ENCODE data around the gene CNN1. TPM values are rescaled to one million over a fixed set of nuclear protein-coding genes. Genes with fewer than 3 reads are reported as not detected.

The CNN1 gene
- total and polyA plus RNA-seq, 9 of the 15 experiments (the other 6 are each of a cell fraction or from before 2014, with no cell fraction given): 0.23 to 10.6 (median 5.2) TPM

GRCh38 chr19:11528551-11529341, 9.9 kb upstream of the CNN1 start, which contains the start of gene ECSIT (continued):
- TF ChIP-seq NFRKB (IDR thresholded peaks at IDR 0.05; ENCODE audit: low read depth) (0 out of 2 replicates have a peak, but pooled peaks have one; percentile 83), TCF7L2 (IDR thresholded peaks at IDR 0.05; ENCODE audit: low read depth, low read length) (peak; percentile 76), ZBTB5 (IDR thresholded peaks at IDR 0.05) (no peak), ZNF174 (CRISPR knock-in tag; IDR thresholded peaks at IDR 0.05) (no peak), SUPT5H (IDR thresholded peaks at IDR 0.05) (peak; percentile 79), CREB1 (IDR thresholded peaks at IDR 0.05) (peak; percentile 18; the same call in 1 of the 2 replicates), CREB1 (CRISPR knock-in tag; IDR thresholded peaks at IDR 0.05) (peak; percentile 62), ARHGAP35 (IDR thresholded peaks at IDR 0.05; ENCODE audit: partially characterized antibody) (no peak), SMARCE1 (IDR thresholded peaks at IDR 0.05) (0 out of 2 replicates have a peak, but pooled peaks have one; percentile 38), CREBBP (IDR thresholded peaks at IDR 0.05; ENCODE audit: low read depth, low read length) (no peak), IRF1 (CRISPR knock-in tag; IDR thresholded peaks at IDR 0.05; ENCODE audit: borderline replicate concordance) (peak; percentile 59; the same call in 1 of the 2 replicates), MIER1 (IDR thresholded peaks at IDR 0.05; ENCODE audit: low read depth) (peak; percentile 96), SIX5 (IDR thresholded peaks at IDR 0.05; ENCODE audit: borderline replicate concordance in 1 of 2, insufficient read depth in 1 of 2, low read depth in 1 of 2, low read length in 2 of 2) (peak in 1 of 2 experiments; percentile 5; a peak in 1 of 4 replicates), BRF1 (IDR thresholded peaks at IDR 0.05; ENCODE audit: borderline replicate concordance, extremely low read depth, insufficient read length) (no peak), RAD21 (CRISPR knock-in tag; conservative IDR thresholded peaks at IDR 0.05 in 1 of 2, IDR thresholded peaks at IDR 0.05 in 1 of 2) (no peak), ZNF639 (CRISPR knock-in tag; conservative IDR thresholded peaks at IDR 0.05 in 1 of 2, IDR thresholded peaks at IDR 0.05 in 1 of 2) (peak in 1 of 2 experiments; percentile 88; a peak in 2 of 4 replicates), SMAD4 (CRISPR knock-in tag; conservative IDR thresholded peaks at IDR 0.05) (peak; percentile 64; the same call in 1 of the 2 replicates), RCOR1 (IDR thresholded peaks at IDR 0.05; ENCODE audit: borderline replicate concordance in 1 of 2, low read depth in 2 of 2, low read length in 2 of 2) (peak in 1 of 2 experiments; percentile 51; a peak in 1 of 4 replicates), EP400 (IDR thresholded peaks at IDR 0.05) (peak; percentile 93), ZNF511 (CRISPR knock-in tag; IDR thresholded peaks at IDR 0.05) (peak; percentile 76), ZNF589 (CRISPR knock-in tag; IDR thresholded peaks at IDR 0.05; ENCODE audit: low read depth) (no peak)
